GM12801 (cell line): Measurements from ENCODE around the gene ITPR3.

Source experiments
- CTCF ChIP-seq: IDR thresholded peaks from one replicate; pipeline ENCODE4 v1.5.1; 2011; ENCODE audit warnings: control low read depth; ENCODE audit not compliant: insufficient read length; ENCODE audit errors: extremely low read depth

Gene ITPR3

GRCh38 chr6:33602180-33602579 is 18.9 kb upstream of the ITPR3 start:
- no peak for TF ChIP-seq CTCF

GRCh38 chr6:33604941-33605854 is 15.9 kb upstream of the ITPR3 start:
- TF ChIP-seq CTCF: no peak

GRCh38 chr6:33606642-33607041 is 14.5 kb upstream of the ITPR3 start:
- no peak for TF ChIP-seq CTCF

GRCh38 chr6:33607126-33607783 is 13.9 kb upstream of the ITPR3 start:
- no peak for TF ChIP-seq CTCF

DNA sequence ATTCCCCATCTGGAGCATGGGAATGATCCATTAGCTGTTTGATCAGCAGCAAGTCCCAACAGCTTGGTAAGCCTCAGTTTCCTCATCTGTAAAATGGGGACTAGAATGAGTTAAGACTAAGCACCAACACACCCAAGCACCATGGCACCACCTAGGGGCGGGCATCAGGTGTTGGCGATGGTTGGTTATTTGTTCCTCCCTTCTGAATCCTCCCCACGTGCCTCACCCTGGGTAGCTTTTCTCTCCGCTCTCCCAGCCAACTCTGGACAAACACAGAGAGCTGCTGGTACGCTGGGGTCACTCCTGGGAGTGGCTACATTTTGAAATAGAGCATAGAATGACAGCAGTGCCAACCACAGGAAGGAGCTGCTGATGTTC is 13.3 kb upstream of the ITPR3 start:
- TF ChIP-seq CTCF: no peak

DNA sequence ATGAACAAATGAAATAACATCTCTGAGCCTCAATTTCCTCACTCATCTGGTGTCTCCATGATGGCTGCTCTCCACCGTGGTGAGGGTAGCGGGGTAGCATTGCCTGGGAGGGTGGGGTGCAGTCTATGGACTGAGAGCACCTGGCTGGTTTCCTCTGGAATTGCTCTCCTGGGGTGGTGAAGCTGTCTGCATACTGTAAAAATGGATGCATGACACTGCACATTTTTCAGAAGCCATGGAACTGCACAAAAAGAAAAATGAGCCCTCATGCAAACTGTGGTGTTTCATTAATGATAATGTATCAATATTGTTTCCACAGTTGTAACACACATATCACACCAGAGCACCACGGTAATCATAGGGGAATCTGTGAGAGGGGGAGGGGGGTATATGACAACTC is 12.1 kb upstream of the ITPR3 start:
- TF ChIP-seq CTCF: no peak

- no peak for TF ChIP-seq CTCF
Measured at GRCh38 chr6:33609528-33609927, 11.6 kb upstream of the ITPR3 start.
